Measurements from ENCODE around the gene MDH1B.
"Not testable (repeated sequence)": the region's sequence is repeated elsewhere in the genome, so short reads cannot be mapped to it uniquely, and the experiment has no call there.

The MDH1B gene

GRCh38 chr2:206766057-206766930 lies 1.2 kb upstream of the MDH1B start:
- DNase-seq = no peak

- DNase-seq = no peak
Observed at GRCh38 chr2:206764673-206765241, 371 bp downstream of the MDH1B start.

- no peak for DNase-seq
Observed at GRCh38 chr2:206756816-206757215, 8.3 kb downstream of the MDH1B start.

GRCh38 chr2:206740800-206741199 lies 24.3 kb downstream of the MDH1B start:
- no peak for DNase-seq

- no peak for DNase-seq
Observed at GRCh38 chr2:206739271-206739670, 25.9 kb downstream of the MDH1B start.

GRCh38 chr2:206736935-206737334 lies 28.2 kb downstream of the MDH1B start:
- DNase-seq = no peak

- DNase-seq = no peak
Observed at GRCh38 chr2:206733341-206733740, 31.8 kb downstream of the MDH1B start.

- DNase-seq = no peak
Observed at GRCh38 chr2:206728277-206729199, 36.6 kb downstream of the MDH1B start.

- DNase-seq = no peak
Observed at GRCh38 chr2:206727287-206727686, 37.8 kb downstream of the MDH1B start.

- DNase-seq = no peak
Observed at GRCh38 chr2:206723288-206723687, 41.8 kb downstream of the MDH1B start.

- no peak for DNase-seq
Observed at GRCh38 chr2:206721256-206721920, 43.7 kb downstream of the MDH1B start.

- no peak for DNase-seq
Observed at GRCh38 chr2:206718296-206718695, 46.8 kb downstream of the MDH1B start, which contains the start of gene DYTN. Gene DYTN, minus strand, starts transcription at chr2:206718396. Its CDS starts 117 bp downstream, at chr2:206718279.

- no peak for DNase-seq
Observed at GRCh38 chr2:206716623-206717022, 48.5 kb downstream of the MDH1B start.

GRCh38 chr2:206715183-206715582 lies 49.9 kb downstream of the MDH1B start:
- DNase-seq = not testable (repeated sequence)

- DNase-seq = no peak
Observed at GRCh38 chr2:206713746-206714145, 51.4 kb downstream of the MDH1B start.

GRCh38 chr2:206708286-206708685 lies 56.8 kb downstream of the MDH1B start:
- DNase-seq = no peak

- no peak for DNase-seq
Observed at GRCh38 chr2:206707164-206707701, 57.9 kb downstream of the MDH1B start.

GRCh38 chr2:206701952-206702605 lies 63.0 kb downstream of the MDH1B start:
- DNase-seq = no peak

GRCh38 chr2:206700156-206700555 lies 65.0 kb downstream of the MDH1B start:
- DNase-seq = no peak

- DNase-seq = no peak
Observed at GRCh38 chr2:206698811-206699210, 66.3 kb downstream of the MDH1B start.

GRCh38 chr2:206696910-206697309 lies 68.2 kb downstream of the MDH1B start:
- DNase-seq = no peak

Measured in activated effector memory CD4-positive, alpha-beta T cell treated with anti-CD3 and anti-CD28 coated beads, Interleukin-2, amount 50 U/mL, for 16 hours (primary cell).